Activated naive CD4-positive, alpha-beta T cell (primary cell): ENCODE results near the gene BRICD5.

Experiments
- DNase-seq, 4 experiments: peaks; one replicate each; lab custom pipeline; 2025; lab: John Stamatoyannopoulos, UW

Gene BRICD5

GRCh38 chr16:2199095-2199494 lies 11.6 kb downstream of the BRICD5 start:
- no peak for DNase-seq

- no peak for DNase-seq
Observed at GRCh38 chr16:2198283-2198682, 12.4 kb downstream of the BRICD5 start.

- DNase-seq: no peak
Observed at GRCh38 chr16:2197765-2198164, 12.9 kb downstream of the BRICD5 start.

- no peak for DNase-seq
Observed at GRCh38 chr16:2196981-2197511, 13.6 kb downstream of the BRICD5 start.

- DNase-seq: no peak
Observed at GRCh38 chr16:2196162-2196980, 14.3 kb downstream of the BRICD5 start, which contains the start of gene CASKIN1. Gene CASKIN1, minus strand, starts transcription at chr16:2196605. Its CDS starts 173 bp downstream, at chr16:2196432.

GRCh38 chr16:2195322-2196161 lies 15.1 kb downstream of the BRICD5 start:
- no peak for DNase-seq

GRCh38 chr16:2194852-2195321 lies 15.8 kb downstream of the BRICD5 start:
- DNase-seq: peak in 1 of 4 experiments; percentile 23

GRCh38 chr16:2194166-2194834 lies 16.4 kb downstream of the BRICD5 start:
- no peak for DNase-seq

GRCh38 chr16:2191446-2191706 lies 19.3 kb downstream of the BRICD5 start:
- no peak for DNase-seq

GRCh38 chr16:2190659-2191445 lies 19.8 kb downstream of the BRICD5 start:
- no peak for DNase-seq

- DNase-seq: no peak
Observed at GRCh38 chr16:2190002-2190658, 20.5 kb downstream of the BRICD5 start.

- no peak for DNase-seq
Observed at GRCh38 chr16:2189252-2189893, 21.3 kb downstream of the BRICD5 start.

- no peak for DNase-seq
Observed at GRCh38 chr16:2188395-2188794, 22.3 kb downstream of the BRICD5 start.

- DNase-seq: no peak
Observed at GRCh38 chr16:2187212-2187611, 23.5 kb downstream of the BRICD5 start.

- no peak for DNase-seq
Observed at GRCh38 chr16:2186505-2186904, 24.2 kb downstream of the BRICD5 start.

GRCh38 chr16:2186064-2186463 lies 24.6 kb downstream of the BRICD5 start:
- no peak for DNase-seq

GRCh38 chr16:2184962-2185361 lies 25.7 kb downstream of the BRICD5 start:
- no peak for DNase-seq

GRCh38 chr16:2184346-2184745 lies 26.3 kb downstream of the BRICD5 start:
- no peak for DNase-seq

- DNase-seq: no peak
Observed at GRCh38 chr16:2183671-2184070, 27.0 kb downstream of the BRICD5 start.

GRCh38 chr16:2181952-2182351 lies 28.7 kb downstream of the BRICD5 start:
- DNase-seq: no peak
